GM12873 (cell line): Measurements from ENCODE around the gene EXOSC10.

Source experiments
- TF ChIP-seq, protein P1 (sequence below): IDR thresholded peaks from 2 replicates; pipeline ENCODE4 v1.5.1; 2012; ENCODE audit warnings: low read depth, mild to moderate bottlenecking, moderate library complexity, low read length, control low read depth; ENCODE audit not compliant: insufficient read depth; ENCODE audit errors: missing control alignments

Gene EXOSC10

GRCh38 chr1:11059155-11059967 is 40.3 kb downstream of the EXOSC10 start:
- TF ChIP-seq, protein P1, sequence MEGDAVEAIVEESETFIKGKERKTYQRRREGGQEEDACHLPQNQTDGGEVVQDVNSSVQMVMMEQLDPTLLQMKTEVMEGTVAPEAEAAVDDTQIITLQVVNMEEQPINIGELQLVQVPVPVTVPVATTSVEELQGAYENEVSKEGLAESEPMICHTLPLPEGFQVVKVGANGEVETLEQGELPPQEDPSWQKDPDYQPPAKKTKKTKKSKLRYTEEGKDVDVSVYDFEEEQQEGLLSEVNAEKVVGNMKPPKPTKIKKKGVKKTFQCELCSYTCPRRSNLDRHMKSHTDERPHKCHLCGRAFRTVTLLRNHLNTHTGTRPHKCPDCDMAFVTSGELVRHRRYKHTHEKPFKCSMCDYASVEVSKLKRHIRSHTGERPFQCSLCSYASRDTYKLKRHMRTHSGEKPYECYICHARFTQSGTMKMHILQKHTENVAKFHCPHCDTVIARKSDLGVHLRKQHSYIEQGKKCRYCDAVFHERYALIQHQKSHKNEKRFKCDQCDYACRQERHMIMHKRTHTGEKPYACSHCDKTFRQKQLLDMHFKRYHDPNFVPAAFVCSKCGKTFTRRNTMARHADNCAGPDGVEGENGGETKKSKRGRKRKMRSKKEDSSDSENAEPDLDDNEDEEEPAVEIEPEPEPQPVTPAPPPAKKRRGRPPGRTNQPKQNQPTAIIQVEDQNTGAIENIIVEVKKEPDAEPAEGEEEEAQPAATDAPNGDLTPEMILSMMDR, result no peak

GRCh38 chr1:11058595-11059154 is 41.0 kb downstream of the EXOSC10 start:
- TF ChIP-seq, protein P1, result no peak

DNA sequence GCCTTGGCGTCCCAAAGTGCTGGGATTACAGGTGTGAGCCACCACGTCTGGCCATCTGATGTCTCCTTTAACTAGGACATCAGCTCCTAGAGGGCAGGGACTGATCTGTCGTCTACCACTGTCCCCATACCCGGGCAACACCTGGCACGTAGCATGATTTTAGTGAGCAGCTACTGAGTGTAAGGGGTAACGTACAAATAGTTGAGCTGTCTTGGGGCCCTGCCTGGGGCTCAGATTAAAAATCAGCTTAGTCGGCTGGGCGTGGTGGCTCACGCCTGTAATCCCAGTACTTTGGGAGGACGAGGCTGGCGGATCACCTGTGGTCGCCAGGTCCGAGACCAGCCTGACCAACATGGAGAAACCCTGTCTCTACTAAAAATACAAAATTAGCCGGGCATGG is 41.6 kb downstream of the EXOSC10 start:
- TF ChIP-seq, protein P1, result no peak

GRCh38 chr1:11057477-11057876 is 42.2 kb downstream of the EXOSC10 start:
- TF ChIP-seq, protein P1, result no peak

- TF ChIP-seq, protein P1, result no peak
Observed at GRCh38 chr1:11056504-11056903, 43.2 kb downstream of the EXOSC10 start.

GRCh38 chr1:11055676-11056075 is 44.0 kb downstream of the EXOSC10 start:
- TF ChIP-seq, protein P1, result no peak

DNA sequence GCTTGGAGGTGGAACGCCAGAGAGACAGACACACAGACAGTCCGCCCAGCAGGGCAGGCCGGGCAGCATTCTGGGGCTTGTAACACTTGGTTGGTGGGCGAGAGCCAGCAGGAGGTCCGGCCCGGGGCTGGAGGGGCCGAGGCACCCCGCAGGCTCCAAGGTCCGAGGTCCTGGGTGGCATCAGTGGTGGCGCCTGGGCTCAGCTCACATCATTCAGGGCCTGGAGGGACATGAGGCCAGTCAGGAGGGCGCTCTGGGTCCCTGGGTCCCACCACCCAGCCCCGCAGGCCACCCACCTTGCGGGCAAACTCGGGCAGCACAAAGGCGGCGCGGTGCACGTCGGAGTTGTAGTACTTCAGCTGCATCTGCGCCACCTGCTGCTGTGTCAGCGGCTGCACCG is 45.0 kb downstream of the EXOSC10 start:
- TF ChIP-seq, protein P1, result no peak
